Liver (tissue), 9 donors: ENCODE results near the gene GALNT9. TPM values are rescaled to one million over a fixed set of nuclear protein-coding genes. Genes with fewer than 3 reads are reported as not detected.

ENCODE experiments used
- DNase-seq: peaks from one replicate; pipeline ENCODE4 v3.0.0-alpha.2; 2017; ENCODE audit warnings: low spot score
- H3K27ac ChIP-seq, 2 donors: one replicate each; pipeline ENCODE4 v1.7.0; 2013; ENCODE audit warnings: inconsistent platforms in 2 of 2, low read length in 2 of 2, control low read depth in 1 of 2, low read depth in 1 of 2, mild to moderate bottlenecking in 1 of 2
- H3K27me3 ChIP-seq, 4 donors: one replicate each; pipeline versions ENCODE4 v1.6.1 to v1.7.0; 2013; ENCODE audit warnings: low read length in 3 of 4, inconsistent platforms in 1 of 4, mild to moderate bottlenecking in 1 of 4, moderate library complexity in 1 of 4; ENCODE audit not compliant: control insufficient read depth in 4 of 4, insufficient read depth in 4 of 4
- H3K36me3 ChIP-seq, 4 donors: one replicate each; pipeline versions ENCODE4 v1.6.1 to v1.7.0; 2013; ENCODE audit warnings: low read length in 3 of 4, mild to moderate bottlenecking in 3 of 4, low read depth in 1 of 4, moderate library complexity in 1 of 4; ENCODE audit not compliant: control insufficient read depth in 4 of 4, insufficient read depth in 3 of 4
- H3K4me1 ChIP-seq, 4 donors: one replicate each; pipeline versions ENCODE4 v1.6.1 to v1.7.0; 2013; ENCODE audit warnings: low read length in 3 of 4, mild to moderate bottlenecking in 3 of 4, moderate library complexity in 1 of 4; ENCODE audit not compliant: control insufficient read depth in 4 of 4, insufficient read depth in 4 of 4
- H3K4me3 ChIP-seq, 3 donors: one replicate each; pipeline versions ENCODE4 v1.6.1 to v1.7.0; 2013; ENCODE audit warnings: low read length in 3 of 3, control low read depth in 1 of 3, low read depth in 1 of 3, mild to moderate bottlenecking in 1 of 3
- H3K9ac ChIP-seq, 2 donors: one replicate each; pipeline ENCODE4 v1.7.0; 2013; ENCODE audit warnings: low read length in 2 of 2, mild to moderate bottlenecking in 2 of 2, moderate library complexity in 2 of 2, control low read depth in 1 of 2, low read depth in 1 of 2
- H3K9me3 ChIP-seq, 4 donors: one replicate each; pipeline versions ENCODE4 v1.6.1 to v1.7.0; 2013; ENCODE audit warnings: low read length in 3 of 4; ENCODE audit not compliant: control insufficient read depth in 4 of 4
- EGR1 ChIP-seq, 2 donors: IDR thresholded peaks; 2 replicates each; pipeline ENCODE4 v1.6.1; 2016 to 2018; ENCODE audit warnings: antibody characterized with exemption in 2 of 2, low read depth in 2 of 2
- FOXA1 ChIP-seq: IDR thresholded peaks from 2 replicates; pipeline ENCODE4 v1.6.1; 2016; ENCODE audit warnings: antibody characterized with exemption
- FOXA2 ChIP-seq: IDR thresholded peaks from 2 replicates; pipeline ENCODE4 v1.6.1; 2016; ENCODE audit warnings: antibody characterized with exemption
- GABPA ChIP-seq, 2 donors: IDR thresholded peaks in 1 of 2; conservative IDR thresholded peaks in 1 of 2; 2 replicates each; pipeline ENCODE4 v1.6.1; 2016; ENCODE audit warnings: antibody characterized with exemption in 2 of 2, mild to moderate bottlenecking in 1 of 2, moderate library complexity in 1 of 2
- HNF4G ChIP-seq: IDR thresholded peaks from 2 replicates; pipeline ENCODE4 v1.6.1; 2016; ENCODE audit warnings: antibody characterized with exemption
- JUND ChIP-seq, 2 donors: IDR thresholded peaks; 2 replicates each; pipeline ENCODE4 v1.6.1; 2016; ENCODE audit warnings: antibody characterized with exemption in 2 of 2
- NR2F2 ChIP-seq: IDR thresholded peaks from 2 replicates; pipeline ENCODE4 v1.6.1; 2016; ENCODE audit warnings: antibody characterized with exemption
- RAD21 ChIP-seq, 2 donors: IDR thresholded peaks; 2 replicates each; pipeline ENCODE4 v1.6.1; 2016; ENCODE audit warnings: antibody characterized with exemption in 2 of 2, mild to moderate bottlenecking in 2 of 2
- RXRA ChIP-seq, 2 donors: IDR thresholded peaks; 2 replicates each; pipeline ENCODE4 v1.6.1; 2017 to 2018; ENCODE audit warnings: antibody characterized with exemption in 2 of 2, mild to moderate bottlenecking in 1 of 2
- SP1 ChIP-seq: IDR thresholded peaks from 2 replicates; pipeline ENCODE4 v1.6.1; 2018; ENCODE audit warnings: antibody characterized with exemption, mild to moderate bottlenecking
- TAF1 ChIP-seq: conservative IDR thresholded peaks from 2 replicates; pipeline ENCODE4 v1.6.1; 2016; ENCODE audit warnings: antibody characterized with exemption, mild to moderate bottlenecking
- WGBS: extraction: QIAGEN DNeasy Blood & Tissue Kit; methylation state at CpG from one replicate; pipeline ENCODE4 v1.1.7; 2013; 5-methylcytosine and 5-hydroxymethylcytosine counted together
- polyA plus RNA-seq, 2 donors: library from polyadenylated mRNA; stranded (reverse) in 1 of 2; unstranded in 1 of 2; fragments of 200-250 nt in 1 of 2; fragments of >200 nt in 1 of 2; fragmentation: Nextera tagmentation in 1 of 2; extraction: Ambion mirVana in 1 of 2; gene quantifications; one replicate each; pipeline versions ENCODE4 v1.2.1 to v1.2.3, GENCODE V29; 2013 to 2015
- total RNA-seq, 2 donors: library from RNA; depleted of rRNA; stranded (reverse); fragments of >200 nt; gene quantifications; one replicate each; pipeline ENCODE4 v1.2.3, GENCODE V29; 2014
- TF ChIP-seq, protein P1 (sequence below): IDR thresholded peaks from 2 replicates; pipeline ENCODE4 v1.6.1; 2016; ENCODE audit warnings: antibody characterized with exemption
- TF ChIP-seq, protein P2 (sequence below): IDR thresholded peaks from 2 replicates; pipeline ENCODE4 v1.6.1; 2016; ENCODE audit warnings: antibody characterized with exemption, mild to moderate bottlenecking
- TF ChIP-seq, protein P3 (sequence below): IDR thresholded peaks from 2 replicates; pipeline ENCODE4 v1.6.1; 2016; ENCODE audit warnings: antibody characterized with exemption
- donor health status: healthy.
- donor health status: healthy.
- donor health status: healthy.
- donor health status: healthy.
- donor health status: healthy.

GALNT9 gene
- total and polyA plus RNA-seq, 4 donors = 0.05 to 0.25 (median 0.09) TPM; not detected in 1

DNA sequence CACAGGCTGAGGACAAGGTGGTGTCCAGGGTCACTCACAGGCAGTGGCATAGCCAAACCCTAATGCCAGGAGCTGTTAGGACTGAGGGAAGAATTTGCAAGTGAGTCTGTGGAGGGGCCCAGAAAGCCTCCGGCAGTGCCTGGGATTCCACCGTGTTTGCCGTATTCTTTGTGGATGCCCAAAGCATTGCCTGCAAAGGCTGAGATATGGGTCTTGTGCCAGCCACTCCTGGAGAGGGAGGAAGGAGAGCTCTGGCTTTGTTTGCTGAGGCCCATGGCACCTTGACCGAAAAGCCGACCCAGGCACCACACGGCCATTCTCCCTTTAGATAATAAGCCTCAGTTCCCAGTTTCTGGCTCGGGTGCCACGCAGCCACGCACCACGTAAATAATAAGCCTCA is 35.8 kb upstream of the GALNT9 start:
- TF ChIP-seq, protein P1, sequence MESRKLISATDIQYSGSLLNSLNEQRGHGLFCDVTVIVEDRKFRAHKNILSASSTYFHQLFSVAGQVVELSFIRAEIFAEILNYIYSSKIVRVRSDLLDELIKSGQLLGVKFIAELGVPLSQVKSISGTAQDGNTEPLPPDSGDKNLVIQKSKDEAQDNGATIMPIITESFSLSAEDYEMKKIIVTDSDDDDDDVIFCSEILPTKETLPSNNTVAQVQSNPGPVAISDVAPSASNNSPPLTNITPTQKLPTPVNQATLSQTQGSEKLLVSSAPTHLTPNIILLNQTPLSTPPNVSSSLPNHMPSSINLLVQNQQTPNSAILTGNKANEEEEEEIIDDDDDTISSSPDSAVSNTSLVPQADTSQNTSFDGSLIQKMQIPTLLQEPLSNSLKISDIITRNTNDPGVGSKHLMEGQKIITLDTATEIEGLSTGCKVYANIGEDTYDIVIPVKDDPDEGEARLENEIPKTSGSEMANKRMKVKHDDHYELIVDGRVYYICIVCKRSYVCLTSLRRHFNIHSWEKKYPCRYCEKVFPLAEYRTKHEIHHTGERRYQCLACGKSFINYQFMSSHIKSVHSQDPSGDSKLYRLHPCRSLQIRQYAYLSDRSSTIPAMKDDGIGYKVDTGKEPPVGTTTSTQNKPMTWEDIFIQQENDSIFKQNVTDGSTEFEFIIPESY = no peak
- TF ChIP-seq, protein P2, sequence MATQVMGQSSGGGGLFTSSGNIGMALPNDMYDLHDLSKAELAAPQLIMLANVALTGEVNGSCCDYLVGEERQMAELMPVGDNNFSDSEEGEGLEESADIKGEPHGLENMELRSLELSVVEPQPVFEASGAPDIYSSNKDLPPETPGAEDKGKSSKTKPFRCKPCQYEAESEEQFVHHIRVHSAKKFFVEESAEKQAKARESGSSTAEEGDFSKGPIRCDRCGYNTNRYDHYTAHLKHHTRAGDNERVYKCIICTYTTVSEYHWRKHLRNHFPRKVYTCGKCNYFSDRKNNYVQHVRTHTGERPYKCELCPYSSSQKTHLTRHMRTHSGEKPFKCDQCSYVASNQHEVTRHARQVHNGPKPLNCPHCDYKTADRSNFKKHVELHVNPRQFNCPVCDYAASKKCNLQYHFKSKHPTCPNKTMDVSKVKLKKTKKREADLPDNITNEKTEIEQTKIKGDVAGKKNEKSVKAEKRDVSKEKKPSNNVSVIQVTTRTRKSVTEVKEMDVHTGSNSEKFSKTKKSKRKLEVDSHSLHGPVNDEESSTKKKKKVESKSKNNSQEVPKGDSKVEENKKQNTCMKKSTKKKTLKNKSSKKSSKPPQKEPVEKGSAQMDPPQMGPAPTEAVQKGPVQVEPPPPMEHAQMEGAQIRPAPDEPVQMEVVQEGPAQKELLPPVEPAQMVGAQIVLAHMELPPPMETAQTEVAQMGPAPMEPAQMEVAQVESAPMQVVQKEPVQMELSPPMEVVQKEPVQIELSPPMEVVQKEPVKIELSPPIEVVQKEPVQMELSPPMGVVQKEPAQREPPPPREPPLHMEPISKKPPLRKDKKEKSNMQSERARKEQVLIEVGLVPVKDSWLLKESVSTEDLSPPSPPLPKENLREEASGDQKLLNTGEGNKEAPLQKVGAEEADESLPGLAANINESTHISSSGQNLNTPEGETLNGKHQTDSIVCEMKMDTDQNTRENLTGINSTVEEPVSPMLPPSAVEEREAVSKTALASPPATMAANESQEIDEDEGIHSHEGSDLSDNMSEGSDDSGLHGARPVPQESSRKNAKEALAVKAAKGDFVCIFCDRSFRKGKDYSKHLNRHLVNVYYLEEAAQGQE = no peak
- TF ChIP-seq FOXA2 (no peak), RXRA (IDR thresholded peaks at IDR 0.05) (no peak), EGR1 (IDR thresholded peaks at IDR 0.05; ENCODE audit: low read depth in 2 of 2) (no peak), HNF4G (no peak), GABPA (IDR thresholded peaks at IDR 0.05 in 1 of 2, conservative IDR thresholded peaks at IDR 0.05 in 1 of 2) (no peak), FOXA1 (no peak), RAD21 (IDR thresholded peaks at IDR 0.05) (no peak), TAF1 (no peak), JUND (IDR thresholded peaks at IDR 0.05) (no peak)
- TF ChIP-seq, protein P3, sequence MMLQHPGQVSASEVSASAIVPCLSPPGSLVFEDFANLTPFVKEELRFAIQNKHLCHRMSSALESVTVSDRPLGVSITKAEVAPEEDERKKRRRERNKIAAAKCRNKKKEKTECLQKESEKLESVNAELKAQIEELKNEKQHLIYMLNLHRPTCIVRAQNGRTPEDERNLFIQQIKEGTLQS = no peak
- Histone ChIP-seq H3K9ac (no peak overlapping the region), H3K9me3 (peaks cover 0 to 2% (median 0%) of the 10 kb centered on the region in 4 donors), H3K4me1 (no peaks in the 10 kb centered on the region), H3K36me3 (no peaks in the 10 kb centered on the region), H3K27me3 (no peaks in the 10 kb centered on the region), H3K27ac (no peak overlapping the region), H3K4me3 (no peak overlapping the region)
- 90% methylated on average over 10 of the region's 10 CpGs for WGBS
- no peak for DNase-seq

DNA sequence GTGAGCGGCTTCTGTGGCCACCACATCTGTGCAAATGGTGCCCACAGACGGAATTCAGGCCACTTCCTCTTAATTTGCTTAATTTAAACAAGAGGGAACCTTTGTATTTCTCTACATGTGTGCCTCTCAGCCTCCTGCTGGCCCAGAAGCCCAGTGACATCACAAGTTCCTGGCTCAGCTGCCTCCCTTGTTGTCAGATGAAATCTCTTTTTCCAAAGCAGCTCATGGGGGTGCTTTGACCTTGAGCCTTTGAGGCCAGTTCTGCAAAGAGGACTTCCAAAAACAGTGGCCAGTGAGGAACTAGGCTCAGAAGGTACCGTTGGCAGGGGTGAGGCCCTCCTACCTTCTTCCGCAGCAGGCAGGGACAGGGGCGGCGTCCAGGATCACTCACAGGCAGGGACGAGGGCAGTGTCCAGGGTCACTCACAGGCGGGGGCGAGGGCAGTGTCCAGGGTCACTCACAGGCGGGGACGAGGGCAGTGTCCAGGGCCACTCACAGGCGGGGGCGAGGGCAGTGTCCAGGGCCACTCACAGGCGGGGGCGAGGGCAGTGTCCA is 35.0 kb upstream of the GALNT9 start:
- no peaks in the 10 kb centered on the region for H3K27me3 ChIP-seq
- no peak overlapping the region for H3K27ac ChIP-seq
- TF ChIP-seq RAD21 (IDR thresholded peaks at IDR 0.05) = no peak
- TF ChIP-seq, protein P2 = no peak
- TF ChIP-seq, protein P1 = no peak
- TF ChIP-seq RXRA (IDR thresholded peaks at IDR 0.05) = no peak
- TF ChIP-seq SP1 = no peak
- no peak for TF ChIP-seq EGR1 (IDR thresholded peaks at IDR 0.05; ENCODE audit: low read depth in 2 of 2)
- no peak for TF ChIP-seq FOXA1
- TF ChIP-seq HNF4G = no peak
- TF ChIP-seq NR2F2 = no peak
- TF ChIP-seq FOXA2 = no peak
- TF ChIP-seq GABPA (IDR thresholded peaks at IDR 0.05 in 1 of 2, conservative IDR thresholded peaks at IDR 0.05 in 1 of 2) = no peak
- TF ChIP-seq, protein P3 = no peak
- no peak for TF ChIP-seq JUND (IDR thresholded peaks at IDR 0.05)
- WGBS = 73% methylated on average over 14 of the region's 15 CpGs
- peaks cover 0 to 2% (median 0%) of the 10 kb centered on the region in 4 donors for H3K9me3 ChIP-seq
- no peak for DNase-seq
- H3K36me3 ChIP-seq = no peaks in the 10 kb centered on the region
- no peak overlapping the region for H3K4me3 ChIP-seq
- no peak overlapping the region for H3K9ac ChIP-seq
- no peaks in the 10 kb centered on the region for H3K4me1 ChIP-seq
